ENCODE data around the gene ANKRD40CL.
"Not testable (repeated sequence)": the region's sequence is repeated elsewhere in the genome, so short reads cannot be mapped to it uniquely, and the experiment has no call there.

Gene ANKRD40CL, protein sequence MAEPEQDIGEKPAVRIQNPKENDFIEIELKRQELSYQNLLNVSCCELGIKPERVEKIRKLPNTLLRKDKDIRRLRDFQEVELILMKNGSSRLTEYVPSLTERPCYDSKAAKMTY

GRCh38 chr17:50767446-50767845 is at the start of gene ANKRD40CL:
TSS of gene ANKRD40CL (minus strand) at chr17:50767518. CDS start at chr17:50766913, 605 bp downstream.
- DNase-seq: no peak

DNA sequence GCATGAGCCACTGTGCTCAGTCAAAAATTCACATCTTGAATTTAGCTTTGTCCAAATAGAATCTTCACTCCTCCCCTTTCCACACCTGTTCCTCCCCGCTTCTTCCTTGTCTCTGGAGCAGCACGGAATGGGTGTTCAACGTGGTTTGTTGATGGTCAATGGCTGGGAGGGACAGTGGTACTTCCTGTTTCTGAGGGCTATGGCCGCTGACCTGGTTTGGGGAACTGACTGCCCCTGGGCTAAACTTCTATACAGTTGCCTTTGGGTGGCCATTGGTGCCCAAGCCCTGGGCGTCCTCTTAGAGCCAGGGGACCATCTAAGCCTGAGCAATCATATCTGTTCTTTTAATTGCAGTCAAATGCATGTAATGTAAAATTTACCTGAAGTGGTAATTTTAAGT is 49.0 kb upstream of the ANKRD40CL start:
- no peak for DNase-seq

GRCh38 chr17:50815400-50815799 is 48.1 kb upstream of the ANKRD40CL start:
- no peak for DNase-seq

GRCh38 chr17:50813583-50813982 is 46.3 kb upstream of the ANKRD40CL start:
- DNase-seq: no peak

DNA sequence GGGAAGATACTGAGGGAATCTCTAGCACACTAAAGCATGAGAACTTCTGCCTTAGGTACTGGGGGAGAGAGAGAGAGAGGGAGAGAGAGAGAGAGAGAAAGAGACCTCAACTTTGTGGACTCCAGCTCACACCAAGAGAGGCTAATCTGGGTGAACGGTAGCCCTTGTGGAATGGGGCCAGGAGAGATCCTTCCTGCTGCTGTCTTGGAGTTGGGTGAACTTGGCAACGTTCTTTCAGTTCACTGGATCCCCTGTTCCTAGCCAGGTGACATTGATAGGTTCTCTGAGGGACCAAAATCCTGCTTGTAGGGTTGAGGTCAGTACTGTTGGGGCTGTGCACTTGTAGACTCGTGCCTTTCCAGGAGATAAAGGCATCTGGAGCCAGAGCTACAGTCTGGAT is 41.6 kb upstream of the ANKRD40CL start:
- DNase-seq: no peak

- DNase-seq: no peak
These were observed 41.1 kb upstream of the ANKRD40CL start for GRCh38 chr17:50808413-50808812.

DNA sequence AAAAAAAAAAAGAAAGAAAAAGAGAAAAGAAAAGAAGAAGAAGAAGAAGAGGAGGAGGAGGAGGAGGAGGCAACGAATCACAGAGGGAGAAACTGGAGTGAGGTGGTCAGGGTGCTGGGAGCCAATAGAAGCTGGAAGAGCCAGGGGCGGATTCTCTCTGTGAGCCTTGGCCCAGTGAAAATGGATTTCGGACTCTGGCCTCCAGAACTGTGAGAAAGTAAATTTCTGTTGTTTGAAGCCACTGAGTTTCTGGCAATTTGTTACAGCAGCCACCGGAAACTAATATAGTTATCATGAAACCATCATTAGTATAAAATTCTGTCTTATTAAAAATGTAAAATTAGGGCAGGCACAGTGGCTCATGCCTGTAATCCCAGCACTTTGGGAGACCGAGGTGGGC is 40.4 kb upstream of the ANKRD40CL start:
- no peak for DNase-seq

- DNase-seq: no peak
These were observed 39.7 kb upstream of the ANKRD40CL start for GRCh38 chr17:50807009-50807408.

- DNase-seq: no peak
These were observed 38.9 kb upstream of the ANKRD40CL start for GRCh38 chr17:50806141-50806643.

DNA sequence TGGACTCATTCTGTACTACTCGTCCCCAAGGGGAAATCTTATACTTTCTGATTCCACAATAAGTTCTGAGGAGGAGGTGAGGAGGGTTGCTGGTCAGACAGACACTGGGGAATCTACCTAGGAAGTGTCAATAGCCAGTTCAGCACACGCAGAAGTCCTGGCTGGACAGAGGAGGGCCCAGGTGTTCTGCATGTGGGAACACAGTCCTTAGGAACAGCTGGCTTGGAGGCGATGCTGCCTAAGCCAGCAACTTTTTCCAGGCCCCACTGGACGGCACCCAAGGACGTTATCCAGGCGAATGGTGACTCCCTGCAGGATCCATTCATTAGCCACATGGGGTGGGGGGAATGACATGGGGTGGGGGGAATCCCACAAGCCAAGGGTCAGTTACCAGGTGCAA is 38.2 kb upstream of the ANKRD40CL start:
- DNase-seq: no peak

DNA sequence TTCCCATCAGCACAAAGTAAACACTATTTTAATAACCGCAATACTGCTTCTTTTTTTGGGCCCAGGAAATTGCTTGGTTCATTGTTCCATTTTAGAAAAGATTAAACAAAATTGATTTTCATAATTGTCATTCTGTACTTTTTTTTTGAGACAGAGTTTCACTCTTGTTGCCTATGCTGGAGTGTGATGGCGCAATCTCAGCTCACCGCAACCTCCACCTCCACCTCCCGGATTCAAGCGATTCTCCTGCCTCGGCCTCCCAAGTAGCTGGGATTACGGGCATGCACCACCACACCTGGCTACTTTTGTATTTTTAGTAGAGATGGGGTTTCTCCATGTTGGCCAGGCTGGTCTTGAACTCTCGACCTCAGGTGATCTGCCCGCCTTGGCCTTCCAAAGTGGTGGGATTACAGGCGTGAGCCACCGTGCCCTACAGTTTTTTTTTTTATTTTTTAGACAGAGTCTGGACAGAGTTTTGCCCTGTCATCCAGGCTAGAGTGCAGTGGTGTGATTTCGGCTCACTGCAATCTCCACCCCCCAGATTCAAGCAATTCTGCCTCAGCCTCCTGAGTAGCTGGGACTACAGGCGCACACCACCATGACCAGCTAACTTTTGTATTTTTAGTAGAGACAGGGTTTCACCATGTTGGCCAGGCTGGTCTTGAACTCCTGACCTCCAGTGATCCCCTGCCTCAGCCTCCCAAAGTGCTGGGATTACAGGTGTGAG is 37.6 kb upstream of the ANKRD40CL start:
- not testable (repeated sequence) for DNase-seq

GRCh38 chr17:50803676-50804075 is 36.4 kb upstream of the ANKRD40CL start:
- DNase-seq: no peak

- DNase-seq: no peak
These were observed 35.6 kb upstream of the ANKRD40CL start for GRCh38 chr17:50802609-50803571.

GRCh38 chr17:50800196-50800700 is 32.9 kb upstream of the ANKRD40CL start:
- DNase-seq: no peak

DNA sequence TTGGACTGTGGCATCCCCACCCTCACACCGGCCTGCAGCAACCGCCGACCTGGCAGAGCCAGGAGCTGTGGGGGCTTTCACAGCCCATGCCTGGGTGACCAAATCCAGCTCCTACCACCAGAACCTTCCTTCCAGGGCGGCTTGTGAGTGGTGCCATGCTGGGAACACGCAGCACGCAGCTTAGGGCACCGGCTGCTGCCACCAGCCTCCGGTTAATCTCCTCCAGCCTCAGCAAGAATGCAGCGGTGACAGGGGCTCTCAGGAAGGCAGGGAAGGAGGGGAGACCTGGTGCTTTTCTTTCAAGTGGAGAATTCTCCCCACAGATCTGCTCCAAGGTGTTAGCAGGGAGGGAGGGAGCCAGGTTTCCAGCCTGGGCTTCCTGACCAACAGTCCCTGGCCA is 32.3 kb upstream of the ANKRD40CL start:
- DNase-seq: no peak

DNA sequence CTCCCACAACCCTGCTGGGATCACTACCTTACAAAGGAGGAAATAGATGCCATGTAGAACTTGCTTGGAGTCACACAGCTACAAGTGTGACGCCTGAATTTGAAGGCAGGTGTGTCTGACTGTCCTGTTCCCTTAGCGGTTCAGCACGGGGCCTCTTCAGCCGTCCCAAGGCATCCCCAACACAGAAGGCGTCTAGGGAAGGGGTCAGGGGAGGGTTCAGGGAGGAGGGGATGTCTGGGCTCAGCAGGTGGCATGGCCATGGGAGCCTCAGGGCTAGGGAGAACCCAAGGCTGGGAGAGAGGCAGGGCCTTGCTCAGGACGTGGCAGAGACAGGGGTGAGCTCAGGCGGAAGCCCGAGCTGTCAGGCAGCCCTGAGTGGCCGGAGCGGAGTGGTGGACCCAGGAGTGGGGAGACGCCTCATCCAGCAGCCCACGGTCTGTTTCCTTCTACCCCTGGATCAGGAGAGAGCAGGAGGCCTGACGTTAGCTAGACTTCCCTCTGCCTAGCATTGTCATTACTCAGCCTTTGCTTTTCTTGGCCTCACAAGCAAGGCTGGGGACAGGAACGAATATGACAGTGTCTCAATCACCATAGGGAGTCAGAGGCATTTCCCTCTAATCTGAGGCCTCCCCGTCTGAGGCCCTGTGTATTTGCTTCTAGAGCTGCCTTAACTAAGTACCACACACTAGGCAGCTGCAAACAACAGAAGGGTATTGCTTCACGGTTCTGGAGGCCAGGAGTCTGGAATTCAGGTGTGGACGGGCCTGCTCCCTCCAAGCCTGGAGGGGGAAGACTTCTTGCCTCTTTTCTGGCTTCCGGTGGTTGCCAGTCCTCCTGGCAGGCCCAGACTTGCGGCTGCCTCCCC is 31.3 kb upstream of the ANKRD40CL start:
- DNase-seq: no peak

- DNase-seq: no peak
These were observed 30.0 kb upstream of the ANKRD40CL start for GRCh38 chr17:50797135-50797810.

DNA sequence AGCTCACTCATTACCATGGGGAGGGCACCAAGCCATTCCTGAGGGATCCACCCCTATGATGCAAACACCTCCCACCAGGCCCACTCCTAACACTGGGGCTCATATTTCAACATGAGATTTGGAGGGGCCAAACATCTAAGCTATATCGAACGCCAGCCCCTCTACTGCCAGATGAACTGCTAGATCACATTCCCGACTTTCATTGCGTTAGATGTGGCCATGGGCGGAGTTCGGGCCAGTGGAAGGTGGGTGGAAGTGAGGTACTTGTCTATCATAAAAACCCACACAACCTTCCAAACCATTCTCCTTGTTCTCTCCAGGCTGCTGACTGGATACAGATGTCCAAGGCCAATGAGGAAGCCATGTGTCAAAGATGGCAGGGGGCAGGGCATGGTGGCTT is 27.0 kb upstream of the ANKRD40CL start:
- no peak for DNase-seq

GRCh38 chr17:50793007-50793406 is 25.7 kb upstream of the ANKRD40CL start:
- no peak for DNase-seq

DNA sequence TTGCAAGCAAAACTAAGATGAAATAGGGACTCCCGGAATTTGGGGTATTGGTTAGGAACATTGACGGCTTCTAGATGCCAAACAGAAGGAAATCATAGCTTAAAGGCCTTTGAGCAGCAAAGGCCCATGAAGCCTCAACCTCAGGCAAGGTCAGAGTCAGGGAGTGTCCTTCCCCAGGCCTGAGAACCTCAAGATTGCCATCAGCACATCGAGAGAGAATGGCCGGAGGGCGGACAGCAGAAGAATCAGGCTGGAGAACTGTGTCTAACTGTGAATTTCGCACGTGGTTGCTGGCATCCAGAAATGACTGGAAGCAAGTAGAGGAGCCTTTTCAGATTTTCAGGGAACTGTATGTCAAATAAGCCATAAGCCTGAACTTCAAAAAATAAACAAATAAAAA is 24.8 kb upstream of the ANKRD40CL start:
- no peak for DNase-seq

GRCh38 chr17:50790618-50791017 is 23.3 kb upstream of the ANKRD40CL start:
- no peak for DNase-seq

DNA sequence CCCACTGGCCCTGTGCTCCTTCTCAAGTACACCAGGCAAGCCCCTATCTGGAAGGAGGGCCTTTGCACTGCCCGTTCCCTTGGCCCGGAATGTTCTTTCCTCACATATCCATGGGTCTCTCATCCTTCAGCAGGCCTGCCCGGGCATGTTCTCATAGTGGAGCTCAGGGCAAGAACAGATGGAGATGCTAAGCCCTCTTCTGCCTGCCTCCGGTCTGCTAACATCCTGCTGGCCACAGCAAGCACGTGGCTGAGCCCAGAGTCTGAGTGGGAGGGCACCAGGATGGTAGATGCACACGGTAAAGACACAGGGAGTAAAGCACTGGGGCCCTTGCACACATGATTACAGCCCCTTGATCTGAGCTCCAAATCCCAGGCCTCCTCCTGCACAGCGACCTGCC is 19.8 kb upstream of the ANKRD40CL start:
- DNase-seq: no peak

Measured in NCI-H187 treated with DMSO at 0.1 percent for 48 hours (cell line).